HepG2 (cell line): ENCODE results near the gene LSR. TPM values are rescaled to one million over a fixed set of nuclear protein-coding genes. Genes with fewer than 3 reads are reported as not detected.

Source experiments
- ATAC-seq: fragments of 200-7000 bp; cut with Tn5 transposase; 3 replicates; pipeline ENCODE4 v1.9.1; 2020; ENCODE audit warnings: mild to moderate bottlenecking, moderate library complexity
- BruUV-seq: library from RNA; stranded (reverse); fragments of 400-500 nt; replicated peaks from 2 replicates; lab custom pipeline; 2021; lab: Mats Ljungman, UMichigan
- CTCF ChIA-PET: fragments of 300-600 bp; formaldehyde crosslinking; extraction: SDS; loops from one replicate; lab custom pipeline; 2021; ENCODE audit warnings: low total read pairs, inconsistent platforms, low intra/inter-chr PET ratio; lab: Yijun Ruan, JAX
- POLR2A ChIA-PET: fragments of 350-600 bp; sonication (Branson Sonifier 250); formaldehyde crosslinking; loops from one replicate; lab custom pipeline; 2020; ENCODE audit warnings: antibody characterized with exemption, inconsistent platforms; lab: Yijun Ruan, JAX
- DNase-seq: peaks from one replicate; pipeline ENCODE4 v3.0.0-alpha.2; 2015; ENCODE audit warnings: low spot score
- FAIRE-seq: peaks from 3 replicates; lab custom pipeline; 2011; peaks lifted over from hg19 to GRCh38; lab: Jason Lieb, UNC
- H2AFZ ChIP-seq: one replicate; pipeline ENCODE4 v1.6.1; 2011; ENCODE audit warnings: low read length, inconsistent platforms
- H3K27ac ChIP-seq: fragments of 300-600 bp; 3 replicates; pipeline ENCODE4 v1.8.0; 2011; ENCODE audit warnings: mixed run types, mild to moderate bottlenecking, mixed read lengths, low read length, inconsistent platforms; ENCODE audit not compliant: insufficient read depth; ENCODE audit errors: extremely low read length
- H3K27me3 ChIP-seq, 2 experiments: fragments of 200-600 bp in 1 of 2; 2 replicates in 1 of 2; 3 replicates in 1 of 2; pipeline versions ENCODE4 v1.6.0 to v1.8.0; 2011; ENCODE audit warnings: low read length in 2 of 2, mild to moderate bottlenecking in 2 of 2, moderate library complexity in 2 of 2, inconsistent platforms in 1 of 2; ENCODE audit not compliant: insufficient read depth in 2 of 2, control insufficient read depth in 1 of 2
- H3K36me3 ChIP-seq, 2 experiments: fragments of 200-600 bp in 1 of 2; replicated peaks in 1 of 2; 2 replicates in 1 of 2; 3 replicates in 1 of 2; pipeline versions ENCODE4 v1.5.1 to v1.8.0; 2011; ENCODE audit warnings: low read length in 2 of 2, inconsistent platforms in 1 of 2; ENCODE audit not compliant: insufficient read depth in 2 of 2, control insufficient read depth in 1 of 2
- H3K4me1 ChIP-seq: 2 replicates; pipeline ENCODE4 v1.5.1; 2012; ENCODE audit warnings: low read length, inconsistent platforms; ENCODE audit not compliant: insufficient read depth
- H3K4me2 ChIP-seq: 2 replicates; pipeline ENCODE4 v1.6.0; 2011; ENCODE audit warnings: low read depth, low read length, inconsistent platforms
- H3K4me3 ChIP-seq, 3 experiments: fragments of 200-600 bp in 1 of 3; sonication (generic), shearing (Covaris generic) in 1 of 3; replicated peaks in 1 of 3; 2 replicates each; pipeline ENCODE4 v1.5.1; 2011 to 2016; ENCODE audit warnings: low read length in 3 of 3, inconsistent platforms in 2 of 3, low read depth in 2 of 3, mild to moderate bottlenecking in 2 of 3, control low read depth in 1 of 3, mixed read lengths in 1 of 3; ENCODE audit not compliant: insufficient read depth in 1 of 3
- H3K79me2 ChIP-seq: one replicate; pipeline ENCODE4 v1.6.1; 2011; ENCODE audit warnings: low read length, inconsistent platforms; ENCODE audit not compliant: insufficient read depth
- H3K9ac ChIP-seq: 2 replicates; pipeline ENCODE4 v1.6.0; 2011; ENCODE audit warnings: mild to moderate bottlenecking, low read depth, low read length, inconsistent platforms; ENCODE audit not compliant: insufficient read depth
- H3K9me3 ChIP-seq: 2 replicates; pipeline ENCODE4 v1.5.1; 2012; ENCODE audit warnings: mild to moderate bottlenecking, low read length
- H4K20me1 ChIP-seq: 2 replicates; pipeline ENCODE4 v1.6.0; 2011; ENCODE audit warnings: inconsistent platforms, mild to moderate bottlenecking, low read length, moderate library complexity; ENCODE audit not compliant: insufficient read depth
- HOXA5 ChIP-seq: sonication (generic); formaldehyde crosslinking; IDR thresholded peaks from 2 replicates; pipeline ENCODE4 v1.4.0; 2020; ENCODE audit warnings: missing genetic modification reagents
- TGIF2 ChIP-seq: IDR thresholded peaks from 2 replicates; pipeline ENCODE4 v1.6.1; 2016; ENCODE audit warnings: control low read depth, missing compliant biosample characterization
- U2AF1 ChIP-seq: fragments of 200-400 bp; formaldehyde crosslinking; optimal IDR thresholded peaks from 2 replicates; pipeline ENCODE3; 2017; ENCODE audit warnings: mild to moderate bottlenecking, low read depth, low read length
- ZMAT5 ChIP-seq: sonication (generic); formaldehyde crosslinking; IDR thresholded peaks from 2 replicates; pipeline ENCODE4 v1.5.0; 2020; ENCODE audit warnings: mild to moderate bottlenecking, low read depth, missing genetic modification reagents, borderline replicate concordance
- ZNF343 ChIP-seq: sonication (generic); formaldehyde crosslinking; IDR thresholded peaks from 2 replicates; pipeline ENCODE4 v1.4.0; 2020; ENCODE audit warnings: mild to moderate bottlenecking, missing genetic modification reagents
- ZNF646 ChIP-seq: sonication (generic); formaldehyde crosslinking; IDR thresholded peaks from 2 replicates; pipeline ENCODE4 v1.9.0; 2021; ENCODE audit warnings: mild to moderate bottlenecking, missing genetic modification reagents
- WGBS: methylation state at CpG from one replicate; pipeline ENCODE4 v1.1.6; 2017; ENCODE audit warnings: low lambda C conversion rate; 5-methylcytosine and 5-hydroxymethylcytosine counted together
- in situ Hi-C: cut with HindIII; loops from 2 replicates; pipeline ENCODE4 v1.10.0; 2017; ENCODE audit warnings: low pct_unique_long_range_greater_than_20kb; ENCODE audit not compliant: extremely low pct_ligation_motif_present
- intact Hi-C: fragments of 100-400 bp; cut with micrococcal nuclease; formaldehyde crosslinking; loops from one replicate; pipeline ENCODE4 v1.10.0; 2022; ENCODE audit not compliant: unreplicated experiment
- polyA plus RNA-seq, 8 experiments: library from polyadenylated mRNA; depleted of rRNA in 3 of 8; stranded (reverse) in 7 of 8; unstranded in 1 of 8; fragments of >200 nt; fragmentation: Illumina TruSeq in 4 of 8; extraction: Trizol in 4 of 8; gene quantifications; 2 replicates each; pipeline versions ENCODE4 v1.2.1 to v1.2.3, GENCODE V29; 2011 to 2016; ENCODE audit warnings: low read depth in 4 of 8, missing spikeins in 1 of 8, mixed read lengths in 1 of 8; ENCODE audit not compliant: insufficient read depth in 1 of 8
- total RNA-seq, 5 experiments: library from RNA; depleted of rRNA; stranded (reverse); fragments of >200 nt; fragmentation: Illumina TruSeq; extraction: Trizol; gene quantifications; 2 replicates each; pipeline ENCODE4 v1.2.3, GENCODE V29; 2016; ENCODE audit warnings: low read depth in 1 of 5

LSR gene
- total and polyA plus RNA-seq, 2 of the 13 experiments (the other 11 are each of a cell fraction or from before 2014, with no cell fraction given), result 29.2 to 79.2 TPM

GRCh38 chr19:35272122-35272719, 23.4 kb downstream of the LSR start (continued):
- TF ChIP-seq ZNF646 (CRISPR knock-in tag), result no peak

- H3K36me3 ChIP-seq, result peaks cover 26 to 47% of the 10 kb centered on the region in 2 experiments
- in situ Hi-C loops, result no loop called here
- H2AFZ ChIP-seq, result no peak overlapping the region
- no peak for DNase-seq
- intact Hi-C loops, result no loop called here
- peaks cover 12% of the 10 kb centered on the region for H3K4me1 ChIP-seq
- no peaks in the 10 kb centered on the region for H4K20me1 ChIP-seq
- no peaks in the 10 kb centered on the region for H3K27me3 ChIP-seq
- no peak overlapping the region for H3K9ac ChIP-seq
- H3K4me3 ChIP-seq, result no peak overlapping the region
- H3K9me3 ChIP-seq, result no peaks in the 10 kb centered on the region
- ATAC-seq, result no peak
- H3K79me2 ChIP-seq, result peaks cover 7% of the 10 kb centered on the region
- CTCF ChIA-PET, result no interaction called here
- POLR2A ChIA-PET, result interaction anchor here (1.0 kb wide), 1 partner anchor 80 kb away, joined by 3 read pairs; no protein-coding TSS in a partner anchor
- no peak overlapping the region for H3K27ac ChIP-seq
- WGBS, result 91% methylated on average over 7 of the region's 10 CpGs
- no TSS peak for BruUV-seq
- H3K4me2 ChIP-seq, result no peak overlapping the region
- no peak for TF ChIP-seq ZMAT5 (CRISPR knock-in tag)
- no peak for TF ChIP-seq HOXA5 (CRISPR knock-in tag)
- TF ChIP-seq U2AF1, result no peak
- no peak for TF ChIP-seq ZNF343
- no peak for TF ChIP-seq TGIF2
- TF ChIP-seq, all 625 proteins: peak for 0
- FAIRE-seq, result no peak
Measured at GRCh38 chr19:35272954-35273649, 24.3 kb downstream of the LSR start.
